Aorta (tissue), 5 donors: ENCODE data around the gene CD22. TPM values are rescaled to one million over a fixed set of nuclear protein-coding genes. Genes with fewer than 3 reads are reported as not detected.

ENCODE experiments used
- ATAC-seq: fragments of 200-7000 bp; cut with Tn5 transposase; one replicate; pipeline ENCODE4 v1.9.1; 2022; ENCODE audit warnings: moderate library complexity; ENCODE audit not compliant: low FRiP score
- DNase-seq, 2 donors: peaks; one replicate each; pipeline ENCODE4 v3.0.0-alpha.2; 2020
- H3K27ac ChIP-seq, 2 donors: one replicate each; pipeline ENCODE4 v1.5.1; 2013; ENCODE audit warnings: low read length in 2 of 2, mild to moderate bottlenecking in 2 of 2, moderate library complexity in 2 of 2, control low read depth in 1 of 2, inconsistent platforms in 1 of 2, low read depth in 1 of 2
- H3K27me3 ChIP-seq, 2 donors: one replicate each; pipeline ENCODE4 v1.6.1; 2013; ENCODE audit warnings: control low read depth in 1 of 2, low read length in 1 of 2, mild to moderate bottlenecking in 1 of 2, moderate library complexity in 1 of 2; ENCODE audit not compliant: insufficient read depth in 2 of 2, control insufficient read depth in 1 of 2
- H3K36me3 ChIP-seq, 2 donors: one replicate each; pipeline ENCODE4 v1.6.1; 2013; ENCODE audit warnings: control low read depth in 1 of 2, low read length in 1 of 2, mild to moderate bottlenecking in 1 of 2; ENCODE audit not compliant: insufficient read depth in 2 of 2, control insufficient read depth in 1 of 2
- H3K4me1 ChIP-seq, 2 donors: one replicate each; pipeline ENCODE4 v1.6.1; 2013; ENCODE audit warnings: low read length in 2 of 2, control low read depth in 1 of 2, mild to moderate bottlenecking in 1 of 2, moderate library complexity in 1 of 2; ENCODE audit not compliant: insufficient read depth in 2 of 2, control insufficient read depth in 1 of 2
- H3K4me3 ChIP-seq, 2 donors: one replicate each; pipeline ENCODE4 v1.5.1; 2013; ENCODE audit warnings: low read length in 2 of 2, control low read depth in 1 of 2, mild to moderate bottlenecking in 1 of 2
- H3K9me3 ChIP-seq: one replicate; pipeline ENCODE4 v1.6.1; 2013; ENCODE audit warnings: mild to moderate bottlenecking, low read length; ENCODE audit not compliant: control insufficient read depth
- WGBS, 2 donors: extraction: QIAGEN DNeasy Blood & Tissue Kit; methylation state at CpG; one replicate each; pipeline ENCODE4 v1.1.7; 2013; 5-methylcytosine and 5-hydroxymethylcytosine counted together
- intact Hi-C, 2 donors: fragments of 100-400 bp; cut with DNase I; formaldehyde crosslinking; loops; one replicate each; pipeline versions ENCODE4 v1.14.2 to v1.15.0; 2022
- polyA plus RNA-seq, 2 donors: library from polyadenylated mRNA; stranded (reverse); fragments of 200-250 nt; gene quantifications; one replicate each; pipeline ENCODE4 v1.2.3, GENCODE V29; 2013
- total RNA-seq, 2 donors: library from RNA; stranded (reverse); fragmentation: NEBNext Ultra II Directional; extraction: Animal tissue kit (Norgen Biotek cat#: 25700); gene quantifications; one replicate each; pipeline ENCODE4 v1.2.1, GENCODE V29; 2021
- donor health status: healthy with polysubstance abuse.
- donor health status: Bipolar disorder and iron deficiency.
- donor health status: DM: no; HTN: no; CAD: no.
- donor health status: DM: no; HTN: no; CAD: no.
- donor health status: DM: yes; HTN: yes; CAD: no.

The CD22 gene
- total and polyA plus RNA-seq, 4 donors, result 0.75 to 3.1 (median 2.9) TPM; not detected in 1

GRCh38 chr19:35287713-35288112 lies 41.3 kb upstream of the CD22 start:
- H3K4me1 ChIP-seq, result no peaks in the 10 kb centered on the region
- 89 to 92% methylated on average over 10 of the region's 10 CpGs for WGBS, 2 donors
- H3K27ac ChIP-seq, result no peak overlapping the region
- no peaks in the 10 kb centered on the region for H3K9me3 ChIP-seq
- no peak for ATAC-seq
- no peaks in the 10 kb centered on the region for H3K36me3 ChIP-seq
- no peaks in the 10 kb centered on the region for H3K27me3 ChIP-seq
- H3K4me3 ChIP-seq, result no peak overlapping the region
- DNase-seq, result no peak
- intact Hi-C loops, result no loop called here

GRCh38 chr19:35288331-35288730 lies 40.7 kb upstream of the CD22 start:
- Histone ChIP-seq H3K4me1 (no peaks in the 10 kb centered on the region), H3K27ac (no peak overlapping the region), H3K27me3 (no peaks in the 10 kb centered on the region), H3K4me3 (no peak overlapping the region), H3K36me3 (no peaks in the 10 kb centered on the region), H3K9me3 (no peaks in the 10 kb centered on the region)
- intact Hi-C loops, result no loop called here
- 63 to 66% methylated on average over 2 of the region's 2 CpGs for WGBS, 2 donors
- ATAC-seq (no peak), DNase-seq (no peak)

GRCh38 chr19:35288906-35289305 lies 40.1 kb upstream of the CD22 start:
- H3K4me1 ChIP-seq, result no peaks in the 10 kb centered on the region
- no peak overlapping the region for H3K4me3 ChIP-seq
- no peaks in the 10 kb centered on the region for H3K9me3 ChIP-seq
- 66 to 72% methylated on average over 5 of the region's 5 CpGs for WGBS, 2 donors
- no peak for ATAC-seq
- H3K27me3 ChIP-seq, result no peaks in the 10 kb centered on the region
- H3K36me3 ChIP-seq, result no peaks in the 10 kb centered on the region
- H3K27ac ChIP-seq, result no peak overlapping the region
- intact Hi-C loops, result no loop called here
- DNase-seq, result no peak

GRCh38 chr19:35290381-35291127 lies 38.4 kb upstream of the CD22 start:
- no peak for DNase-seq
- Histone ChIP-seq H3K36me3 (no peaks in the 10 kb centered on the region), H3K4me1 (no peaks in the 10 kb centered on the region), H3K27ac (no peak overlapping the region), H3K4me3 (no peak overlapping the region), H3K27me3 (no peaks in the 10 kb centered on the region), H3K9me3 (no peaks in the 10 kb centered on the region)
- intact Hi-C loops, result no loop called here
- ATAC-seq, result no peak
- WGBS, 2 donors, result 65 to 73% methylated on average over 18 to 20 of the region's 20 CpGs

DNA sequence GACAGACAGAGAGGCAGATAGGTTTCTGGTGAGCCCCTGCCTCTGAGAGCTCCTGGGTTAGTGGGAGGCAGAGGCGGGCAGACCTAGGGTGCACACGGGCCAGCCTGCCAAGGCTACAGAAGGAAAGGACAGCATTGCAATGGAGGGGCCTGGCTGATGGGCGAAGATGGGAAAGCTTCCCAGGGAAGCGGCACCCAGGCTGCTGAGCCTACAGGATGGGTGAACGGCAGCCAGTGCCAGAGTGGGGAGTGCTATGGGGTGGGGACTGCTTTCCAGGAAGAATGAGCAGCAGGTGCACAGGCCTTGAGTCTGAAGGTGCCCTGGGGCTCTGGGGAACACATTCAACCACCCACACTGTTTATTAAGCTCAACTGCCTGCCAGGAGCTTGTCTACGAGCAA lies 37.7 kb upstream of the CD22 start:
- Histone ChIP-seq H3K27me3 (no peaks in the 10 kb centered on the region), H3K4me1 (no peaks in the 10 kb centered on the region), H3K4me3 (no peak overlapping the region), H3K9me3 (no peaks in the 10 kb centered on the region), H3K36me3 (no peaks in the 10 kb centered on the region), H3K27ac (no peak overlapping the region)
- 59 to 60% methylated on average over 6 of the region's 6 CpGs for WGBS, 2 donors
- ATAC-seq (no peak), DNase-seq (no peak)
- intact Hi-C loops, result no loop called here

- H3K27me3 ChIP-seq, result no peaks in the 10 kb centered on the region
- ATAC-seq, result no peak
- intact Hi-C loops, result no loop called here
Measured at GRCh38 chr19:35291916-35292315, 37.1 kb upstream of the CD22 start, which contains the start of gene MAG. TSS of gene MAG (plus strand) at chr19:35292161. CDS start at chr19:35295409, 3,248 bp downstream.

GRCh38 chr19:35292421-35293362 lies 36.3 kb upstream of the CD22 start:
- H3K36me3 ChIP-seq, result no peaks in the 10 kb centered on the region
- intact Hi-C loops, result no loop called here
- H3K27me3 ChIP-seq, result no peaks in the 10 kb centered on the region
- ATAC-seq (no peak), DNase-seq (no peak)
- no peak overlapping the region for H3K27ac ChIP-seq
- 77 to 78% methylated on average over 23 of the region's 23 CpGs for WGBS, 2 donors
- H3K9me3 ChIP-seq, result no peaks in the 10 kb centered on the region
- H3K4me3 ChIP-seq, result no peak overlapping the region
- H3K4me1 ChIP-seq, result no peaks in the 10 kb centered on the region

More at GRCh38 chr19:35291916-35292315, 37.1 kb upstream of the CD22 start, which contains the start of gene MAG:
- WGBS, 2 donors, result 65 to 68% methylated on average over 12 of the region's 12 CpGs
- no peak within 1 kb of the TSS for H3K4me3 ChIP-seq
- H3K9me3 ChIP-seq, result no peaks in the 10 kb centered on the region
- no peak for DNase-seq
- no peaks in the 10 kb centered on the region for H3K36me3 ChIP-seq
- no peak within 1 kb of the TSS for H3K27ac ChIP-seq
- no peaks in the 10 kb centered on the region for H3K4me1 ChIP-seq

GRCh38 chr19:35293363-35293739 lies 35.6 kb upstream of the CD22 start:
- WGBS, 2 donors, result 19 to 28% methylated on average over 7 of the region's 7 CpGs
- Histone ChIP-seq H3K9me3 (no peaks in the 10 kb centered on the region), H3K36me3 (no peaks in the 10 kb centered on the region), H3K4me3 (no peak overlapping the region), H3K27me3 (no peaks in the 10 kb centered on the region), H3K4me1 (no peaks in the 10 kb centered on the region), H3K27ac (no peak overlapping the region)
- intact Hi-C loops, result no loop called here
- DNase-seq (no peak), ATAC-seq (no peak)
